IMR-90 (cell line): ENCODE data around the gene TNPO2.

Experiments used
- BHLHE40 ChIP-seq: fragments of 150-350 bp; IDR thresholded peaks from 2 replicates; pipeline ENCODE4 v1.6.1; 2016; ENCODE audit warnings: mild to moderate bottlenecking, low read depth, low read length
- CEBPB ChIP-seq: IDR thresholded peaks from 2 replicates; pipeline ENCODE4 v1.6.1; 2012; ENCODE audit warnings: low read depth, low read length, improper control_type of control experiment
- CHD1 ChIP-seq: IDR thresholded peaks from 2 replicates; pipeline ENCODE4 v1.6.1; 2012; ENCODE audit warnings: low read depth, low read length, improper control_type of control experiment
- CTCF ChIP-seq: conservative IDR thresholded peaks from 2 replicates; pipeline ENCODE4 v1.5.1; 2012; ENCODE audit warnings: mild to moderate bottlenecking, low read depth, low read length, improper control_type of control experiment
- FOS ChIP-seq: fragments of 150-350 bp; IDR thresholded peaks from 2 replicates; pipeline ENCODE4 v1.6.1; 2016; ENCODE audit warnings: low read depth, low read length
- MAFK ChIP-seq: IDR thresholded peaks from 2 replicates; pipeline ENCODE4 v1.6.1; 2012; ENCODE audit warnings: low read depth, low read length, improper control_type of control experiment
- MAZ ChIP-seq: IDR thresholded peaks from 2 replicates; pipeline ENCODE4 v1.6.1; 2012; ENCODE audit warnings: low read depth, mild to moderate bottlenecking, low read length, improper control_type of control experiment, moderate library complexity, borderline replicate concordance
- MXI1 ChIP-seq: IDR thresholded peaks from 2 replicates; pipeline ENCODE4 v1.6.1; 2012; ENCODE audit warnings: low read depth, mild to moderate bottlenecking, low read length, moderate library complexity, borderline replicate concordance
- POLR2A ChIP-seq: IDR thresholded peaks from 2 replicates; pipeline ENCODE4 v1.6.1; 2012; ENCODE audit warnings: mild to moderate bottlenecking, low read depth, low read length
- RAD21 ChIP-seq: IDR thresholded peaks from 2 replicates; pipeline ENCODE4 v1.6.1; 2012; ENCODE audit warnings: low read length, improper control_type of control experiment
- RCOR1 ChIP-seq: IDR thresholded peaks from 2 replicates; pipeline ENCODE4 v1.6.1; 2012; ENCODE audit warnings: mild to moderate bottlenecking, low read length, improper control_type of control experiment; ENCODE audit not compliant: insufficient replicate concordance
- RFX5 ChIP-seq: IDR thresholded peaks from 2 replicates; pipeline ENCODE4 v1.8.0; 2012; ENCODE audit warnings: low read depth, mild to moderate bottlenecking, low read length, moderate library complexity
- SMC3 ChIP-seq: fragments of 150-350 bp; IDR thresholded peaks from 2 replicates; pipeline ENCODE4 v1.6.1; 2016; ENCODE audit warnings: low read depth, mild to moderate bottlenecking, antibody characterized with exemption, low read length, moderate library complexity
- USF2 ChIP-seq: fragments of 150-350 bp; IDR thresholded peaks from 2 replicates; pipeline ENCODE4 v1.6.1; 2017; ENCODE audit warnings: mild to moderate bottlenecking, antibody characterized with exemption, low read length, low read depth

- TF ChIP-seq CTCF (no peak), RCOR1 (no peak), FOS (no peak), POLR2A (no peak), MXI1 (no peak), BHLHE40 (no peak), RAD21 (no peak), SMC3 (no peak), USF2 (no peak), RFX5 (no peak), CEBPB (no peak), MAFK (no peak), CHD1 (no peak), MAZ (no peak)
Observed at GRCh38 chr19:12705654-12706331, 17.9 kb downstream of the TNPO2 start.
